Osteocyte (in vitro differentiated cells): ENCODE results near the gene RAB10. TPM values are rescaled to one million over a fixed set of nuclear protein-coding genes. Genes with fewer than 3 reads are reported as not detected.
A peak's percentile ranks its signal among the peaks of the same experiment; 100 is the strongest.

Experiments
- DNase-seq: peaks from one replicate; pipeline ENCODE4 v3.0.0; 2021; ENCODE audit warnings: mixed read lengths; ENCODE audit not compliant: unreplicated experiment; ENCODE audit errors: extremely low spot score
- H3K27ac Mint-ChIP-seq: one replicate; pipeline ENCODE4 v1.8.0; 2021; ENCODE audit warnings: mild to moderate bottlenecking, mixed read lengths; ENCODE audit not compliant: unreplicated experiment
- H3K27me3 Mint-ChIP-seq: one replicate; pipeline ENCODE4 v1.8.0; 2021; ENCODE audit warnings: mixed read lengths; ENCODE audit not compliant: unreplicated experiment
- H3K36me3 Mint-ChIP-seq: one replicate; pipeline ENCODE4 v1.8.0; 2021; ENCODE audit warnings: mixed read lengths; ENCODE audit not compliant: unreplicated experiment
- H3K4me1 Mint-ChIP-seq: one replicate; pipeline ENCODE4 v1.8.0; 2021; ENCODE audit warnings: mixed read lengths; ENCODE audit not compliant: unreplicated experiment
- H3K4me3 Mint-ChIP-seq: one replicate; pipeline ENCODE4 v1.8.0; 2021; ENCODE audit warnings: mild to moderate bottlenecking, moderate library complexity, mixed read lengths; ENCODE audit not compliant: unreplicated experiment
- H3K9me3 Mint-ChIP-seq: one replicate; pipeline ENCODE4 v1.8.0; 2021; ENCODE audit warnings: mixed read lengths; ENCODE audit not compliant: unreplicated experiment
- total RNA-seq: library from RNA; stranded (reverse); gene quantifications from 2 replicates; pipeline ENCODE4 v1.2.1, GENCODE V29; 2021
- TF ChIP-seq, protein P1 (sequence below): fragments of 200-600 bp; sonication (generic); IDR thresholded peaks from 2 replicates; pipeline ENCODE4 v1.5.0; 2021; ENCODE audit warnings: antibody characterized with exemption, mild to moderate bottlenecking, moderate library complexity

RAB10 gene
- total RNA-seq, 1 donor from 2014 or later: 139 TPM

DNA sequence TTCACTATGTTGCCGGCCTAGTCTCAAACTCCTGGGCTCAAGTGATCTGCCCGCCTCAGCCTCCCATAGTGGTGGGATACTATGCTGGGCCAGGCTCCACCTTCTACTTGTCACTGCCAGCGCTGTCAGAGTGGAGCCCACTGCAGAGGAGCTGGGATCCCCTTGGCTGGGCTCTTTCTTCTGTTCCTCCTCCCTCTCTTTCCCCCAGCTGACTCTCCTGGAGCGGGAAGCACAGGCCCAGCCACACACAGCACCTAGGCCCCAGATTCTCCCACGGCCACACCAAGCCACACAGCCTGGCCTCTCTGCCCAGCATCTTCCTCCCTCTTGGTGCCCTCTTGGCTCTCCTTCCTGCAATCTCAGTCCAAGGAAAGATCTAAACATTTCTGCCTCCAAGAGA, 135.3 kb downstream of the RAB10 start:
- Mint-ChIP-seq H3K36me3 (no peaks in the 10 kb centered on the region), H3K27me3 (peaks cover 10% of the 10 kb centered on the region), H3K27ac (no peak overlapping the region), H3K4me1 (peaks cover 10% of the 10 kb centered on the region), H3K4me3 (no peak overlapping the region), H3K9me3 (no peaks in the 10 kb centered on the region)
- DNase-seq: no peak
- TF ChIP-seq, protein P1, sequence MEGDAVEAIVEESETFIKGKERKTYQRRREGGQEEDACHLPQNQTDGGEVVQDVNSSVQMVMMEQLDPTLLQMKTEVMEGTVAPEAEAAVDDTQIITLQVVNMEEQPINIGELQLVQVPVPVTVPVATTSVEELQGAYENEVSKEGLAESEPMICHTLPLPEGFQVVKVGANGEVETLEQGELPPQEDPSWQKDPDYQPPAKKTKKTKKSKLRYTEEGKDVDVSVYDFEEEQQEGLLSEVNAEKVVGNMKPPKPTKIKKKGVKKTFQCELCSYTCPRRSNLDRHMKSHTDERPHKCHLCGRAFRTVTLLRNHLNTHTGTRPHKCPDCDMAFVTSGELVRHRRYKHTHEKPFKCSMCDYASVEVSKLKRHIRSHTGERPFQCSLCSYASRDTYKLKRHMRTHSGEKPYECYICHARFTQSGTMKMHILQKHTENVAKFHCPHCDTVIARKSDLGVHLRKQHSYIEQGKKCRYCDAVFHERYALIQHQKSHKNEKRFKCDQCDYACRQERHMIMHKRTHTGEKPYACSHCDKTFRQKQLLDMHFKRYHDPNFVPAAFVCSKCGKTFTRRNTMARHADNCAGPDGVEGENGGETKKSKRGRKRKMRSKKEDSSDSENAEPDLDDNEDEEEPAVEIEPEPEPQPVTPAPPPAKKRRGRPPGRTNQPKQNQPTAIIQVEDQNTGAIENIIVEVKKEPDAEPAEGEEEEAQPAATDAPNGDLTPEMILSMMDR: no peak

DNA sequence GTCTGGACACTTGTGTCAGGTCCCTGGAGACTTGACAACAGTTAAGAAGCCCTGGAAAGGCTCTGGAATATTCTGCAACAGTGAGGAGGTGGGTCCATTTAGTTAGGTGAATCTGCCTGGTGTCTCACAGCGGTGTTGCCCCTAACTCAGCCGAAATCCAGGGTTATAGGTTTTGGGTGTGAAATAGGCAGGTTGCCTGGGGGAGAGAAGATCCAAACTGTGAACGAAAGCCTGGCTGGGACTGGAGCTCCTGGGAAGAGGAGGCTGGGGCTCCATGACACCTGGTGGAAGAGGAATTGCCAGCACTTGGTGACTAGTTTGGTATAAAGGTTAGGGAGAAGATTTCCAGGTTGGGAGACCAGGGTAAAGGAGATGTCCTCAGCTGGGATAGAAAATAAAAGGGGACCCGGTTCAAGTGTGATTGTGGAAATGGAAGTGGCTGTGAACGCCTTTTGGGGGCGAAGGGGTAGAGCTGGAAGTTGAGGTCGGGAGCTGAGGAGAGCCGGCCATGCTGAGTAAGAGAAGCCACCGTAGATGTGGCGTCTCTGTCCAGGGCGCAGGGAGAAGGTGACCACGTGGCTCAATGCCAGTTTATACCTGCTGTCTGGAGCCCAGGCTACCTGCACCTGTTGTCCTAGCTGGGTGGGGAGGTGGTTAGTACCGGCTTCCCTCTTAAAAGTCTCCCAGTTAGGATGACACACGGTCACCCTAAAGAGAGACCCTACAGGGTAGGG, 136.0 kb downstream of the RAB10 start:
- Mint-ChIP-seq H3K36me3 (no peaks in the 10 kb centered on the region), H3K27me3 (peaks cover 16% of the 10 kb centered on the region), H3K27ac (no peak overlapping the region), H3K4me3 (no peak overlapping the region), H3K4me1 (peaks cover 10% of the 10 kb centered on the region), H3K9me3 (no peaks in the 10 kb centered on the region)
- TF ChIP-seq, protein P1: no peak
- DNase-seq: no peak

DNA sequence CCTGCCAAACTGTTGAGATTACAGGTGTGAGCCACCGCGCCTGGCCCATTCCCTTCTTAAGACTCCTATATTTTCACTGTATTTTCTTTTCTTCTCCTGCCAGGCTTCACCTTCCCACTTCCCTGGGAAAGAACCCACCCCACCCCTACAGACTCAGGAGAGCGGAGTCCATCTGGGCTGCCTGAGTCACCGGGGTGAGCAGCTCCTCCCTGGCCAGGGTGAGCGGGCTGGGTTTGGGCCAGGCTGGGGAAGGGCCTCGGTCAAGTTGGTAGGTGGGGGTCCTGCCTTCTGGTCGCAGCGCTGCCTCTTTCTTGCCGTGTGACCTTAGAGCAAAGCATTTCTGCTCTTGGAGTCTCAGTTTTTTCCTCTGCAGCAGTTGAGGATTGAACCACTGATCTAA, 136.9 kb downstream of the RAB10 start:
- Mint-ChIP-seq H3K4me1 (peaks cover 10% of the 10 kb centered on the region), H3K9me3 (no peaks in the 10 kb centered on the region), H3K36me3 (no peaks in the 10 kb centered on the region), H3K4me3 (no peak overlapping the region), H3K27ac (no peak overlapping the region), H3K27me3 (peaks cover 17% of the 10 kb centered on the region)
- DNase-seq: no peak
- TF ChIP-seq, protein P1: no peak

DNA sequence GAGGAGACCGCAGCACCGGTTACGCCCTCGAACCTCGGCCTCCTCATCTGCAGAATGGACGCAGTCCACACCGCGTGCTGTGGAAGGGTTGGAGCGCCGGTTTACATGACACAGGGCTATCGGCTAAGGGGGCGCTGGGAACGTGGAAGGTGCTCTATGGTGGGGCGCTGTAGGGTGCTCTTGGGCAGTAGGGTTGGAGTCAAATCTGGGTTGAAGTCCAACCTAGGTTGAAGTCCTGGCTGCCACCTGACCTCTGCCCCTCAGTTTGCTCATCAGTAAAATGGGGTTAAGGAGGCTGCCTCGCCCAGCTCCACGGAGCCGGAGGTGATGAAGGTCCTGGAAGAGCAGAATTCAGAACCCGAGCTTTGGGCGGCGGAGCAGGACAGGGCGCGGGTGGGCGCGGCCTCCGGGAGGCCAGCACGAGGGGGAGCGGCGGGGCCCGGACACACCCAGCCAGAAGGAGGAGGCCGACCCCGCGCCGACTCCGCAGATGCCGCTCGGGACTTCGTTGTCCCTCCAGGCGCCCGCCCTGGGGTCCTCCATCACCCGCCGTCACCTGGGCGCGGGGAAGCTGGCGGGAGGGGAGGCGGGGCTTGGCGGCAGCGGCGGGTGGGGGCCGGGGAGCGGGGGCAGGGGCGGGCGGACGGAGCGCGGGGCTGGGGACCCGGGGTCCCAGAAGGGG, 138.4 kb downstream of the RAB10 start:
- TF ChIP-seq, protein P1: no peak
- Mint-ChIP-seq H3K36me3 (no peaks in the 10 kb centered on the region), H3K27me3 (peaks cover 17% of the 10 kb centered on the region), H3K9me3 (no peaks in the 10 kb centered on the region), H3K4me3 (peak overlapping the region; percentile 70), H3K4me1 (peaks cover 10% of the 10 kb centered on the region), H3K27ac (no peak overlapping the region)
- DNase-seq: no peak
